K562 (cell line): ENCODE results near the gene BAHD1. TPM values are rescaled to one million over a fixed set of nuclear protein-coding genes. Genes with fewer than 3 reads are reported as not detected.

ENCODE experiments used
- ATAC-seq: fragments of 200-7000 bp; cut with Tn5 transposase; 3 replicates; pipeline ENCODE4 v1.9.1; 2020; ENCODE audit warnings: moderate library complexity
- BruUV-seq: library from RNA; stranded (reverse); fragments of 400-500 nt; replicated peaks from 2 replicates; lab custom pipeline; 2021; lab: Mats Ljungman, UMichigan
- CTCF ChIA-PET: fragments of 300-600 bp; formaldehyde crosslinking; extraction: SDS; loops from one replicate; lab custom pipeline; 2021; ENCODE audit warnings: low intra/inter-chr PET ratio; lab: Yijun Ruan, JAX
- POLR2A ChIA-PET: fragments of 300-600, 350-650 bp; sonication (Branson Sonifier 250); formaldehyde crosslinking; extraction: SDS; loops from one replicate; lab custom pipeline; 2021; ENCODE audit warnings: antibody characterized with exemption, inconsistent platforms; lab: Yijun Ruan, JAX
- DNase-seq, 4 experiments: peaks; one replicate each; pipeline versions ENCODE4 v3.0.0 to v3.0.0-alpha.2; 2011 to 2018; ENCODE audit warnings: low spot score in 3 of 4, mixed read lengths in 3 of 4; ENCODE audit errors: extremely low read depth in 1 of 4
- FAIRE-seq: peaks from 2 replicates; lab custom pipeline; 2011; peaks lifted over from hg19 to GRCh38; lab: Jason Lieb, UNC
- H2AFZ ChIP-seq: 2 replicates; pipeline ENCODE4 v1.6.0; 2011; ENCODE audit warnings: low read depth, low read length, control low read depth, inconsistent platforms
- H3K27ac ChIP-seq: fragments of 200-600 bp; 3 replicates; pipeline ENCODE4 v1.8.0; 2011; ENCODE audit warnings: low read depth, mild to moderate bottlenecking, control low read depth, inconsistent platforms, low read length, moderate library complexity, mixed read lengths; ENCODE audit errors: extremely low read depth
- H3K27me3 ChIP-seq, 2 experiments: fragments of 300-600 bp in 1 of 2; 2 replicates in 1 of 2; 3 replicates in 1 of 2; pipeline versions ENCODE4 v1.6.0 to v1.8.0; 2011; ENCODE audit warnings: inconsistent platforms in 2 of 2, low read length in 2 of 2, mild to moderate bottlenecking in 1 of 2, mixed read lengths in 1 of 2, moderate library complexity in 1 of 2; ENCODE audit not compliant: control insufficient read depth in 2 of 2, insufficient read depth in 2 of 2
- H3K36me3 ChIP-seq: fragments of 300-600 bp; 3 replicates; pipeline ENCODE4 v1.8.0; 2011; ENCODE audit warnings: mild to moderate bottlenecking, low read length, inconsistent platforms; ENCODE audit not compliant: control insufficient read depth, insufficient read depth
- H3K4me1 ChIP-seq, 2 experiments: fragments of 200-600 bp in 1 of 2; replicated peaks in 1 of 2; 2 replicates in 1 of 2; 3 replicates in 1 of 2; pipeline versions ENCODE4 v1.5.1 to v1.8.0; 2011; ENCODE audit warnings: inconsistent platforms in 2 of 2, low read length in 2 of 2, mild to moderate bottlenecking in 1 of 2, mixed read lengths in 1 of 2, moderate library complexity in 1 of 2; ENCODE audit not compliant: control insufficient read depth in 2 of 2, insufficient read depth in 2 of 2
- H3K4me2 ChIP-seq: 2 replicates; pipeline ENCODE4 v1.6.1; 2011; ENCODE audit warnings: low read length, control low read depth, inconsistent platforms, mixed read lengths; ENCODE audit not compliant: insufficient read depth
- H3K4me3 ChIP-seq: fragments of 200-600 bp; sonication (generic), shearing (Covaris generic); 2 replicates; pipeline ENCODE4 v1.5.1; 2016; ENCODE audit warnings: control low read depth, inconsistent platforms
- H3K79me2 ChIP-seq: fragments of 200-600 bp; 3 replicates; pipeline ENCODE4 v1.8.0; 2011; ENCODE audit warnings: low read length, inconsistent platforms; ENCODE audit not compliant: control insufficient read depth, insufficient read depth
- H3K9ac ChIP-seq, 2 experiments: 2 replicates each; pipeline versions ENCODE4 v1.6.0 to v1.6.1; 2011; ENCODE audit warnings: low read depth in 2 of 2, low read length in 2 of 2, control low read depth in 1 of 2, inconsistent platforms in 1 of 2, mild to moderate bottlenecking in 1 of 2, mixed read lengths in 1 of 2; ENCODE audit not compliant: insufficient read depth in 1 of 2
- H3K9me1 ChIP-seq: one replicate; pipeline ENCODE4 v1.6.0; 2011; ENCODE audit warnings: inconsistent platforms, mild to moderate bottlenecking, low read length, moderate library complexity; ENCODE audit not compliant: control insufficient read depth, insufficient read depth
- H3K9me3 ChIP-seq: replicated peaks from 2 replicates; pipeline ENCODE4 v1.5.1; 2011; ENCODE audit warnings: low read depth, low read length, inconsistent platforms; ENCODE audit not compliant: control insufficient read depth, insufficient read depth
- H4K20me1 ChIP-seq: replicated peaks from 2 replicates; pipeline ENCODE4 v1.6.1; 2011; ENCODE audit warnings: low read length, inconsistent platforms, mixed read lengths; ENCODE audit not compliant: control insufficient read depth, insufficient read depth
- ATF1 ChIP-seq, 2 experiments: fragments of 450-650 bp in 1 of 2; IDR thresholded peaks; 2 replicates each; pipeline ENCODE4 v1.6.1; 2016; ENCODE audit warnings: missing compliant biosample characterization in 1 of 2, missing genetic modification characterization in 1 of 2
- HLTF ChIP-seq: fragments of 450-650 bp; IDR thresholded peaks from 2 replicates; pipeline ENCODE4 v1.6.1; 2016
- PCBP2 ChIP-seq: fragments of 200-400 bp; formaldehyde crosslinking; IDR thresholded peaks from 2 replicates; pipeline ENCODE4 v1.6.1; 2018; ENCODE audit warnings: low read length, low read depth, mild to moderate bottlenecking, moderate library complexity; ENCODE audit not compliant: poor library complexity, severe bottlenecking
- POLR2G ChIP-seq: fragments of 200-400 bp; formaldehyde crosslinking; IDR thresholded peaks from 2 replicates; pipeline ENCODE4 v1.6.1; 2017; ENCODE audit warnings: low read depth, mild to moderate bottlenecking, antibody characterized with exemption, low read length, moderate library complexity
- PTRF ChIP-seq: fragments of 450-650 bp; IDR thresholded peaks from 2 replicates; pipeline ENCODE4 v1.6.1; 2016; ENCODE audit warnings: mild to moderate bottlenecking, missing genetic modification characterization, missing compliant biosample characterization
- SMARCE1 ChIP-seq: fragments of 450-650 bp; IDR thresholded peaks from 2 replicates; pipeline ENCODE4 v1.7.1; 2016; ENCODE audit warnings: mild to moderate bottlenecking
- TFAM ChIP-seq: fragments of 250-450 bp; sonication (Bioruptor Pico); conservative IDR thresholded peaks from 2 replicates; pipeline ENCODE4 v1.5.0; 2021; ENCODE audit warnings: mild to moderate bottlenecking, moderate library complexity
- ZC3H11A ChIP-seq: IDR thresholded peaks from 2 replicates; pipeline ENCODE4 v1.6.1; 2012; ENCODE audit warnings: low read depth, low read length, improper control_type of control experiment
- ZNF197 ChIP-seq: fragments of 200-800 bp; sonication (Bioruptor generic); IDR thresholded peaks from 2 replicates; pipeline ENCODE4 v1.6.1; 2016; ENCODE audit warnings: low read depth, missing genetic modification characterization, missing compliant biosample characterization
- ZNF217 ChIP-seq: sonication (generic); formaldehyde crosslinking; IDR thresholded peaks from 2 replicates; pipeline ENCODE4 v1.8.0; 2022; ENCODE audit warnings: mild to moderate bottlenecking, missing genetic modification reagents
- ZNF384 ChIP-seq: IDR thresholded peaks from 2 replicates; pipeline ENCODE4 v1.6.1; 2012; ENCODE audit warnings: low read depth, low read length, improper control_type of control experiment
- ZNF778 ChIP-seq: fragments of 450-650 bp; formaldehyde crosslinking; IDR thresholded peaks from 2 replicates; pipeline ENCODE4 v1.4.0; 2020; ENCODE audit warnings: mild to moderate bottlenecking, moderate library complexity
- ZNF830 ChIP-seq: fragments of 250-450 bp; sonication (Bioruptor Pico); IDR thresholded peaks from 2 replicates; pipeline ENCODE4 v1.5.0; 2021; ENCODE audit warnings: mild to moderate bottlenecking
- WGBS: fragments of 100-300 bp; shearing (Covaris generic); methylation state at CpG from one replicate; pipeline ENCODE4 v1.1.6; 2016; ENCODE audit warnings: low coverage, mixed read lengths; ENCODE audit not compliant: insufficient coverage; ENCODE audit errors: missing lambda C conversion rate; 5-methylcytosine and 5-hydroxymethylcytosine counted together
- in situ Hi-C: fragments of 300-500 bp; cut with MboI; formaldehyde crosslinking; loops from 4 replicates; pipeline ENCODE4 v1.15.0; 2018; ENCODE audit warnings: inconsistent platforms, mixed read lengths
- intact Hi-C: fragments of 100-400 bp; cut with micrococcal nuclease; formaldehyde crosslinking; loops from 2 replicates; pipeline ENCODE4 v1.14.2; 2022
- polyA plus RNA-seq, 8 experiments: library from polyadenylated mRNA; depleted of rRNA in 4 of 8; stranded (reverse) in 5 of 8; unstranded in 3 of 8; fragments of >200 nt; fragmentation: Nextera tagmentation in 2 of 8; fragmentation: Illumina TruSeq in 1 of 8; extraction: Ambion mirVana in 2 of 8; extraction: Trizol in 1 of 8; gene quantifications; 2 replicates each; pipeline versions ENCODE4 v1.2.1 to v1.2.3, GENCODE V29; 2011 to 2014; ENCODE audit warnings: inconsistent platforms in 1 of 8, missing spikeins in 1 of 8
- total RNA-seq, 7 experiments: library from RNA; depleted of rRNA in 6 of 7; stranded (reverse); fragments of >200 nt in 6 of 7; fragmentation: Illumina TruSeq in 2 of 7; extraction: Trizol in 2 of 7; gene quantifications; 2 replicates each; pipeline versions ENCODE4 v1.2.1 to v1.2.3, GENCODE V29; 2011 to 2021; ENCODE audit warnings: low replicate concordance in 1 of 7
- TF ChIP-seq, protein P1 (sequence below): fragments of 250-450 bp; sonication (Bioruptor Pico); IDR thresholded peaks from 2 replicates; pipeline ENCODE4 v1.4.0; 2020
- TF ChIP-seq, protein P2 (sequence below), 2 experiments: fragments of 450-650 bp; formaldehyde crosslinking in 1 of 2; IDR thresholded peaks; 2 replicates each; pipeline versions ENCODE4 v1.4.0 to v1.6.1; 2014 to 2020; ENCODE audit warnings: mild to moderate bottlenecking in 2 of 2, borderline replicate concordance in 1 of 2, low read depth in 1 of 2

BAHD1 gene
- total and polyA plus RNA-seq, 9 of the 15 experiments (the other 6 are each of a cell fraction or from before 2014, with no cell fraction given), result 0.55 to 38.5 (median 11.5) TPM

DNA sequence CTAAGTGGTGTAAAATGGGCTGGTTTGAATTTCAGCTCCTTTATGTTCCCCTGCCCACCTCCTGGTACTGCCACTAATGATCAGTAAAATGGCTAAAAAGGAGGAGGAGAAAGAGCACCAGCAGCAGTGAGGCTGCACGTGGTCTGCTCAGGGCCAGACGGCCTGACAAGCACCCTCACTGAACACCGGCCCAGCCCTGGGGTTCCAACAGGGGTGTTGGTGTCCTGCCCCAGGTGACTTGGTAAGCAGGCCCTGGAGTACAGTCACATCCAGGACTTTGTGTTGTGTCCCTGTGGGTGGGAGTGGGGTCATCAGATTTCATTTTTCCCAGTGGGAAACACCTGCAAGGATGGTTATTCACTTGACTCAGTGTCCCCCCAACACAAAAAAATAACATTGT is 5.4 kb downstream of the BAHD1 start:
- no peak for ATAC-seq
- Histone ChIP-seq H3K9me3 (no peaks in the 10 kb centered on the region), H4K20me1 (peaks cover 44% of the 10 kb centered on the region), H3K27me3 (no peaks in the 10 kb centered on the region), H3K4me2 (no peak overlapping the region), H3K36me3 (peaks cover 30% of the 10 kb centered on the region; the same call in 2 of the 3 replicates), H3K9me1 (peaks cover 4% of the 10 kb centered on the region), H3K9ac (peak overlapping the region in 1 of 2 experiments; percentile 78; a peak in 2 of 4 replicates), H3K27ac (no peak overlapping the region), H3K4me3 (no peak overlapping the region), H3K4me1 (peaks cover 26 to 29% of the 10 kb centered on the region in 2 experiments), H3K79me2 (peaks cover 92% of the 10 kb centered on the region), H2AFZ (no peak overlapping the region)
- in situ Hi-C loops (no loop called here), intact Hi-C loops (no loop called here)
- CTCF ChIA-PET, result no interaction called here
- DNase-seq, result no peak
- no peak for FAIRE-seq
- BruUV-seq, result no TSS peak
- POLR2A ChIA-PET, result interaction anchor here (8.4 kb wide), 1 partner anchor 7 kb away, joined by 89 read pairs; no protein-coding TSS in a partner anchor
- WGBS, result 75% methylated on average over 3 of the region's 3 CpGs
- TF ChIP-seq HLTF, result no peak
- no peak for TF ChIP-seq ZNF217
- no peak for TF ChIP-seq TFAM (CRISPR knock-in tag)
- TF ChIP-seq POLR2G, result no peak
- no peak for TF ChIP-seq ZNF384
- TF ChIP-seq ZNF778, result no peak
- TF ChIP-seq, protein P1, sequence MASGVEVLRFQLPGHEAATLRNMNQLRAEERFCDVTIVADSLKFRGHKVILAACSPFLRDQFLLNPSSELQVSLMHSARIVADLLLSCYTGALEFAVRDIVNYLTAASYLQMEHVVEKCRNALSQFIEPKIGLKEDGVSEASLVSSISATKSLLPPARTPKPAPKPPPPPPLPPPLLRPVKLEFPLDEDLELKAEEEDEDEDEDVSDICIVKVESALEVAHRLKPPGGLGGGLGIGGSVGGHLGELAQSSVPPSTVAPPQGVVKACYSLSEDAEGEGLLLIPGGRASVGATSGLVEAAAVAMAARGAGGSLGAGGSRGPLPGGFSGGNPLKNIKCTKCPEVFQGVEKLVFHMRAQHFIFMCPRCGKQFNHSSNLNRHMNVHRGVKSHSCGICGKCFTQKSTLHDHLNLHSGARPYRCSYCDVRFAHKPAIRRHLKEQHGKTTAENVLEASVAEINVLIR (CRISPR knock-in tag), result no peak
- TF ChIP-seq PTRF (tag), result no peak
- no peak for TF ChIP-seq ZNF197 (CRISPR knock-in tag)
- TF ChIP-seq, protein P2, sequence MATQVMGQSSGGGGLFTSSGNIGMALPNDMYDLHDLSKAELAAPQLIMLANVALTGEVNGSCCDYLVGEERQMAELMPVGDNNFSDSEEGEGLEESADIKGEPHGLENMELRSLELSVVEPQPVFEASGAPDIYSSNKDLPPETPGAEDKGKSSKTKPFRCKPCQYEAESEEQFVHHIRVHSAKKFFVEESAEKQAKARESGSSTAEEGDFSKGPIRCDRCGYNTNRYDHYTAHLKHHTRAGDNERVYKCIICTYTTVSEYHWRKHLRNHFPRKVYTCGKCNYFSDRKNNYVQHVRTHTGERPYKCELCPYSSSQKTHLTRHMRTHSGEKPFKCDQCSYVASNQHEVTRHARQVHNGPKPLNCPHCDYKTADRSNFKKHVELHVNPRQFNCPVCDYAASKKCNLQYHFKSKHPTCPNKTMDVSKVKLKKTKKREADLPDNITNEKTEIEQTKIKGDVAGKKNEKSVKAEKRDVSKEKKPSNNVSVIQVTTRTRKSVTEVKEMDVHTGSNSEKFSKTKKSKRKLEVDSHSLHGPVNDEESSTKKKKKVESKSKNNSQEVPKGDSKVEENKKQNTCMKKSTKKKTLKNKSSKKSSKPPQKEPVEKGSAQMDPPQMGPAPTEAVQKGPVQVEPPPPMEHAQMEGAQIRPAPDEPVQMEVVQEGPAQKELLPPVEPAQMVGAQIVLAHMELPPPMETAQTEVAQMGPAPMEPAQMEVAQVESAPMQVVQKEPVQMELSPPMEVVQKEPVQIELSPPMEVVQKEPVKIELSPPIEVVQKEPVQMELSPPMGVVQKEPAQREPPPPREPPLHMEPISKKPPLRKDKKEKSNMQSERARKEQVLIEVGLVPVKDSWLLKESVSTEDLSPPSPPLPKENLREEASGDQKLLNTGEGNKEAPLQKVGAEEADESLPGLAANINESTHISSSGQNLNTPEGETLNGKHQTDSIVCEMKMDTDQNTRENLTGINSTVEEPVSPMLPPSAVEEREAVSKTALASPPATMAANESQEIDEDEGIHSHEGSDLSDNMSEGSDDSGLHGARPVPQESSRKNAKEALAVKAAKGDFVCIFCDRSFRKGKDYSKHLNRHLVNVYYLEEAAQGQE (IDR thresholded peaks at IDR 0.05; ENCODE audit: borderline replicate concordance), result no peak
- TF ChIP-seq, protein P2 (CRISPR knock-in tag; IDR thresholded peaks at IDR 0.05; ENCODE audit: low read depth), result no peak
- TF ChIP-seq ZNF830 (CRISPR knock-in tag), result no peak
- no peak for TF ChIP-seq ATF1 (CRISPR knock-in tag; IDR thresholded peaks at IDR 0.05)
- no peak for TF ChIP-seq ATF1 (tag; IDR thresholded peaks at IDR 0.05)
- TF ChIP-seq ZC3H11A, result no peak
- TF ChIP-seq PCBP2, result no peak
- TF ChIP-seq SMARCE1, result no peak
